B cell (primary cell): ENCODE results near the gene B9D1. TPM values are rescaled to one million over a fixed set of nuclear protein-coding genes. Genes with fewer than 3 reads are reported as not detected.

ENCODE experiments used
- ATAC-seq: fragments of 200-7000 bp; cut with Tn5 transposase; one replicate; pipeline ENCODE4 v1.10.0; 2021; ENCODE audit warnings: low read depth, mild to moderate bottlenecking, moderate number of reproducible peaks, moderate library complexity
- CTCF ChIA-PET: fragments of 350-600 bp; sonication (Branson Sonifier 250); formaldehyde crosslinking; loops from one replicate; lab custom pipeline; 2021; ENCODE audit warnings: antibody characterized with exemption, inconsistent platforms; lab: Charles Lee
- POLR2A ChIA-PET: fragments of 350-600 bp; sonication (Branson Sonifier 250); formaldehyde crosslinking; loops from one replicate; lab custom pipeline; 2021; ENCODE audit warnings: antibody characterized with exemption; lab: Charles Lee
- DNase-seq: peaks from one replicate; pipeline ENCODE4 v3.0.0; 2013
- H2AFZ ChIP-seq: 2 replicates; pipeline ENCODE4 v1.6.1; 2012; ENCODE audit warnings: mild to moderate bottlenecking, low read depth, low read length; ENCODE audit not compliant: insufficient read depth, poor library complexity, severe bottlenecking
- H3K27ac ChIP-seq, 2 donors: 1 replicate in 1 of 2; 2 replicates in 1 of 2; pipeline ENCODE4 v1.5.1; 2012 to 2013; ENCODE audit warnings: low read length in 2 of 2, mild to moderate bottlenecking in 2 of 2, moderate library complexity in 1 of 2
- H3K27me3 ChIP-seq, 4 experiments: fragments of 200-600 bp in 1 of 4; sonication (generic) in 1 of 4; replicated peaks in 1 of 4; 1 replicate in 2 of 4; 2 replicates in 2 of 4; pipeline versions ENCODE4 v1.6.1 to v1.7.0; 2013 to 2016; ENCODE audit warnings: low read length in 3 of 4, mild to moderate bottlenecking in 2 of 4, mixed read lengths in 1 of 4, moderate library complexity in 1 of 4; ENCODE audit not compliant: insufficient read depth in 4 of 4, control insufficient read depth in 3 of 4; ENCODE audit errors: control extremely low read depth in 1 of 4
- H3K36me3 ChIP-seq, 2 experiments: replicated peaks in 1 of 2; 1 replicate in 1 of 2; 2 replicates in 1 of 2; pipeline versions ENCODE4 v1.6.1 to v1.7.1; 2013; ENCODE audit warnings: low read length in 1 of 2; ENCODE audit not compliant: insufficient read depth in 2 of 2, control insufficient read depth in 1 of 2; ENCODE audit errors: control extremely low read depth in 1 of 2, extremely low read depth in 1 of 2
- H3K4me1 ChIP-seq, 2 donors: fragments of 200-600 bp in 1 of 2; sonication (generic) in 1 of 2; 1 replicate in 1 of 2; 2 replicates in 1 of 2; pipeline versions ENCODE4 v1.5.1 to v1.6.1; 2013 to 2017; ENCODE audit warnings: low read length in 2 of 2; ENCODE audit not compliant: control insufficient read depth in 2 of 2, insufficient read depth in 2 of 2
- H3K4me2 ChIP-seq: replicated peaks from 2 replicates; pipeline ENCODE3; 2012; ENCODE audit warnings: mild to moderate bottlenecking, low read depth, low read length; ENCODE audit not compliant: poor library complexity, severe bottlenecking
- H3K4me3 ChIP-seq, 5 experiments: fragments of 200-600 bp in 1 of 5; sonication (generic) in 1 of 5; 1 replicate in 3 of 5; 2 replicates in 2 of 5; pipeline versions ENCODE4 v1.5.1 to v1.7.0; 2011 to 2016; ENCODE audit warnings: low read length in 4 of 5, mild to moderate bottlenecking in 4 of 5, low read depth in 2 of 5, control low read depth in 1 of 5, moderate library complexity in 1 of 5; ENCODE audit not compliant: insufficient read depth in 1 of 5; ENCODE audit errors: control extremely low read depth in 1 of 5, extremely low read depth in 1 of 5
- H3K79me2 ChIP-seq: fragments of 200-600 bp; sonication (generic); one replicate; pipeline ENCODE4 v1.6.0; 2016; ENCODE audit warnings: low read length; ENCODE audit not compliant: control insufficient read depth, insufficient read depth
- H3K9ac ChIP-seq: fragments of 200-600 bp; sonication (generic); 2 replicates; pipeline ENCODE4 v1.6.1; 2017; ENCODE audit warnings: mild to moderate bottlenecking, low read length, moderate library complexity
- H3K9me3 ChIP-seq, 3 donors: one replicate each; pipeline versions ENCODE4 v1.6.1 to v1.7.1; 2013; ENCODE audit warnings: low read length in 2 of 3; ENCODE audit not compliant: control insufficient read depth in 2 of 3, insufficient read depth in 1 of 3; ENCODE audit errors: control extremely low read depth in 1 of 3
- H4K20me1 ChIP-seq: 2 replicates; pipeline ENCODE4 v1.6.0; 2012; ENCODE audit warnings: mild to moderate bottlenecking, low read length; ENCODE audit not compliant: insufficient read depth, control insufficient read depth, poor library complexity, severe bottlenecking
- H3K27ac Mint-ChIP-seq: one replicate; pipeline ENCODE4 v1.8.0; 2021; ENCODE audit warnings: mixed read lengths
- H3K27me3 Mint-ChIP-seq: one replicate; pipeline ENCODE4 v1.8.0; 2021; ENCODE audit warnings: mixed read lengths
- H3K4me1 Mint-ChIP-seq: one replicate; pipeline ENCODE4 v1.8.0; 2021; ENCODE audit warnings: mixed read lengths
- H3K4me3 Mint-ChIP-seq: one replicate; pipeline ENCODE4 v1.8.0; 2021; ENCODE audit warnings: mixed read lengths
- H3K9me3 Mint-ChIP-seq: one replicate; pipeline ENCODE4 v1.8.0; 2022; ENCODE audit warnings: mixed read lengths; ENCODE audit not compliant: insufficient read depth
- CTCF ChIP-seq: fragments of 200-600 bp; IDR thresholded peaks from one replicate; pipeline ENCODE4 v1.8.0; 2022; ENCODE audit warnings: antibody characterized with exemption, mild to moderate bottlenecking
- EZH2 ChIP-seq: IDR thresholded peaks from 2 replicates; pipeline ENCODE4 v1.6.1; 2012; ENCODE audit warnings: borderline replicate concordance, low read depth, mild to moderate bottlenecking, moderate library complexity, low read length; ENCODE audit not compliant: insufficient read depth, poor library complexity, severe bottlenecking
- WGBS: methylation state at CpG from one replicate; pipeline ENCODE4 v1.1.5; 2013; ENCODE audit warnings: missing lambda C conversion rate; ENCODE audit not compliant: insufficient coverage; 5-methylcytosine and 5-hydroxymethylcytosine counted together
- intact Hi-C: fragments of 100-400 bp; cut with micrococcal nuclease; formaldehyde crosslinking; loops from one replicate; pipeline ENCODE4 v1.10.0; 2022
- polyA plus RNA-seq: library from polyadenylated mRNA; depleted of rRNA; stranded (reverse); fragments of >200 nt; gene quantifications from 2 replicates; pipeline ENCODE4 v1.2.3, GENCODE V29; 2012
- total RNA-seq, 2 donors: library from RNA; stranded (reverse); fragments of 120-200 nt in 1 of 2; gene quantifications; 1 replicate in 1 of 2; 2 replicates in 1 of 2; pipeline versions ENCODE4 v1.2.3 to v1.2.4, GENCODE V29; 2013 to 2022

B9D1 gene
- total and polyA plus RNA-seq, 2 donors (not counting 1 experiment from before 2014, with no cell fraction given) = 2.5 to 6.9 TPM

- no peaks in the 10 kb centered on the region for H3K9me3 Mint-ChIP-seq
- H3K4me1 Mint-ChIP-seq = no peaks in the 10 kb centered on the region
- Histone ChIP-seq H3K27me3 (peaks cover 0 to 14% (median 1%) of the 10 kb centered on the region in 4 experiments), H3K4me1 (no peaks in the 10 kb centered on the region), H3K9ac (no peak overlapping the region), H3K4me2 (no peak overlapping the region), H3K4me3 (no peak overlapping the region), H3K79me2 (no peaks in the 10 kb centered on the region), H3K27ac (no peak overlapping the region), H3K9me3 (no peaks in the 10 kb centered on the region), H4K20me1 (no peaks in the 10 kb centered on the region), H3K36me3 (no peaks in the 10 kb centered on the region), H2AFZ (no peak overlapping the region)
- ChIA-PET POLR2A (interaction anchor here (0.9 kb wide), 1 partner anchor 1512 kb away, joined by 7 read pairs; no protein-coding TSS in a partner anchor), CTCF (no interaction called here)
- DNase-seq = no peak
- no peak overlapping the region for H3K27ac Mint-ChIP-seq
- intact Hi-C loops = no loop called here
- TF ChIP-seq CTCF (no peak), EZH2 (no peak)
- no peak overlapping the region for H3K4me3 Mint-ChIP-seq
- no peak for ATAC-seq
- H3K27me3 Mint-ChIP-seq = peaks cover 27% of the 10 kb centered on the region
- WGBS = 82% methylated on average over 3 of the region's 3 CpGs
Observed at GRCh38 chr17:19399750-19400450, 37.4 kb upstream of the B9D1 start.
